ENCODE data around the gene FAM107B.

DNA sequence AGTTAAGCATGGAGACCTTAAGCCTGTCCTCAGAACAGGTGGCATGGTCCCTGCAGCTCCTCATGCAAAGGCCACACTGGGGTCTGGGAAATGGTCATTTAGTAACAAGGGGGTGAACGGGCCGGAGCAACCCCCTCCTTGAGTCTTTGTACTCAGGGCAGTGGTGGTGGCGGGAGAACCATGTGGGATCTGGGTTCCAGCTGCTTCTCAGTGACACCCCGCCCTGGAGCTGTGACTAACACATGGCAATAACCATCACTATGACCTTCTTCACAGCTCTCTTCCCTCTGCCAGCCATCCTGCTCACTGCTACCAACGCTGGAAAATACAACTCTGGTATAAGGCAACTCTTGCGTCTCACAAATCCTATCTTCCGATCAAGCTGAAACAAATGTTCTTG is 240.5 kb downstream of the FAM107B start:
- TF ChIP-seq GATA2 (IDR thresholded peaks at IDR 0.05; ENCODE audit: low read depth, low read length) = no peak
- no peak for TF ChIP-seq GATA3 (IDR thresholded peaks at IDR 0.05; ENCODE audit: low read depth, low read length)
